Measurements from ENCODE around the gene SPACA1.
"Not testable (repeated sequence)": the region's sequence is repeated elsewhere in the genome, so short reads cannot be mapped to it uniquely, and the experiment has no call there.

The SPACA1 gene, protein sequence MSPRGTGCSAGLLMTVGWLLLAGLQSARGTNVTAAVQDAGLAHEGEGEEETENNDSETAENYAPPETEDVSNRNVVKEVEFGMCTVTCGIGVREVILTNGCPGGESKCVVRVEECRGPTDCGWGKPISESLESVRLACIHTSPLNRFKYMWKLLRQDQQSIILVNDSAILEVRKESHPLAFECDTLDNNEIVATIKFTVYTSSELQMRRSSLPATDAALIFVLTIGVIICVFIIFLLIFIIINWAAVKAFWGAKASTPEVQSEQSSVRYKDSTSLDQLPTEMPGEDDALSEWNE

DNA sequence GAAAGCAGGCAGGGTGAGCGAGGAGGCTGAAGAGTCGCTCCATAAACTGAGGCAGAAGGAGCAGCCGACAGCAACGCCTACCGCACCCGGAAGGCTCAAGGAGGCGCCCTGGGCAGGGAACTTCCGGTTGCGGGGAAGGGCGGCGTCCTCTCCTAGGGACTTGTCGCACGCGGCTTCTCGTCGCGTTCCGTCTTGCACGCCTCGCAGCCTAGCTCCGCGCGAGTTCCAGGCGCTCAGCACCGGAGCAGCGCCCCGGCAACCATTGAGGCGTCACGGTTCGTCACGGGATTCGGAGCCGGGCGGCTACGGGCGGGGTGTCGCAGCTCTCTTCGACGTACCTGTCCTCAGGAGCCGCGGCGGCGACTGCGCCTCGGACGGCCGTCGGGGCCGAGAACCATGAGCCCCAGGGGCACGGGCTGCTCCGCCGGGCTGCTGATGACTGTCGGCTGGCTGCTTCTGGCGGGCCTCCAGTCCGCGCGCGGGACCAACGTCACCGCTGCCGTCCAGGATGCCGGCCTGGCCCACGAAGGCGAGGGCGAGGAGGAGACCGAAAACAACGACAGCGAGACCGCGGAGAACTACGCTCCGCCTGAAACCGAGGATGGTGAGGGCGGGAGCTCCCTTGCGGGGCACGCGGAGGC, at the start of gene SPACA1:
Gene SPACA1 (plus strand): TSS at position 332 of the 641 bp plus-strand sequence. CDS start 65 bp downstream, at position 397.
- FAIRE-seq, result no peak
- no peak for DNase-seq (ENCODE audit: insufficient read length, low spot score)

DNA sequence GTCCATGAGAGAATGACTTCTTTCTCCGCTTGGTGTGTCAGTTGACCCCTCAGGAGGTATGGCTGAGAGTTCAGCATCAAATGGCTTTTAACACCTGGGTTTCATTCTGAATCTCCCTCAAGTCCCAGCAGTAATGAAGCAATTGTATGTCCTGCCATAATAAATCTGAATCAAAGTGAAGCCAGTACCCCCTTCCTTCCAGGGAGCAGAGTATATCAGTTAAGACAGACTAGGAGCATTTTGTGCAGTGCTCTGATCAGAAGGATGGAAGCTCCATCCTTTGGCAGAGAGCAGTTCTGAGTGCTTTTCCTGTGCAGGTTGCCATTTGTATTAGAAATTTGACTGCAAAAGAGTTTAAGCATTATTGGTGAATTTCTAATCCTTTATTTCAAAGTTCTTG, 46.9 kb upstream of the SPACA1 start:
- FAIRE-seq (no peak), DNase-seq (ENCODE audit: insufficient read length, low spot score) (no peak)

DNA sequence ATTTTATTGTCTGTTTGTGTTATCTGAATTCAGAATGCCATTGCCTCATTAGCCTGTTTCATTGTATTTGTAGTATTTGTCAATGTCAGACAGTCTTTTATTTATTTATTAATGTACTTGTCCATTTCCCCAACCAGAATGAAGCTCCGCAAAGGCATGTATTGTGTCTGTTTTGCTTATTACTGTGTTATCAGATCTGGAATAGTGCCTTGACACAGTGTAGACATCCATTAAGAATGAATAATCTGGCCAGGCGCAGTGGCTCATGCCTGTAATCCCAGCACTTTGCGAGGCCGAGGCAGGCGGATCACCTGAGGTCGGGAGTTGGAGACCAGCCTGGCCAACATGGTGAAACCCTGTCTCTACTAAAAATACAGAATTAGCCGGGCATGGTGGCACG, 46.4 kb upstream of the SPACA1 start:
- FAIRE-seq; DNase-seq (ENCODE audit: insufficient read length, low spot score): not testable (repeated sequence)

DNA sequence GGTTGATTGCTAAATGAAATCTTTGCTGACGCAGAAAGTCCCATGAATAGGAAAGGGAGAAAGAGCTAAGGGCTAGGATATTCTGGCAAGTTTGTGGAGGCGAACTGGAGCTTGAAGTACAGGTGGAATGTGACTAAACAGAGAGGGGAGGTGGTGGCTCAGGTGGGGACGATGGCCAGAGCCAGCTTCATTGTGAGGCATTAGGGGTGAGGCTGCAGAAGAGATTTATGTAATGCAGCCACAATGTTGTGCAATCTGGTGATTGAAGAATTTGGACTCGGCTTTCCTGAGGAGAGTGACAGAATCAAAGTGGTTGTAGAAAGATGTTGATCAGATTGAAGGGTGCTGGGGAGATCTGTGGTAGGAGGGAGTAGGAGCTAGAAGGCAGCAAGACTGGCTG, 42.9 kb upstream of the SPACA1 start:
- no peak for FAIRE-seq

DNA sequence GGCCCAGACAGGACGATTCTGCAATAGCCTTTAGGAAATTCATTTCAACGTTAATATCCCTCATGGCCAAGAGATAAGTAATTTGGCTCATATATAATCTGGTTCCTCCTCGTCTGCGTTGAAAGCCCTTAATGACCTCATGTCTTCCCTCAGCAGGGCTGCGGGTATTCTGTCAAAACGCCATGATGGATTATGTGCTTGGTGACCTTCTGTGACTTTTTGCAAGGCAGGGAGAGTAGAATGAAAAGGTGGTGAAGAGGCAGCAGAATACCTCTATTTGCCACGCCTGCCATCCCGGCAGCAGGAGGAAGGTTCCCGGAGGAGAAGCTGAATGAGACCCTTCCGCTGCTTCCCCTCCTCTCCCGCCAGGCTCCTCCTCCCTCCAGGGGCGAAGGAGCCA, 41.1 kb upstream of the SPACA1 start:
- DNase-seq (ENCODE audit: insufficient read length, low spot score) (no peak), FAIRE-seq (no peak)

More for the DNA sequence above, 42.9 kb upstream of the SPACA1 start:
- no peak for DNase-seq (ENCODE audit: insufficient read length, low spot score)

DNA sequence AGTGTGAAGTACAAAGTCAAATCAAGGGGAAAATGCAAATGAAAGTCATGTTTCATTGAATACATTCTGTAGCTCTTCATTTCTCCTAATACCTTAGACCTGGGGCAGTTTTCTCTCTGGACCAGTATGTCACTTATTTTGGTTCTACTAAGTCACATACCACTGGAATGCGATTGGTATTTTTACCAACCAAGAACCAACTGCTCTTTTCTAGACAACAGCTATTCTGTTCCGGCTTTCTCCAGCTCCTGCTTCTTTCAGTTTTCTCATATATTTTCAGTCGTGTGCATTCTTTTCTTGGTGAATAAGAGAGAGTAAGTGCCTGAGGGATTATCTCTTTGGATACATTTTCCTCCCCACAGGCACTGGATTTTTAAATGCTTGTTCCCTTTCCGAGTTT, 39.2 kb upstream of the SPACA1 start:
- no peak for FAIRE-seq

DNA sequence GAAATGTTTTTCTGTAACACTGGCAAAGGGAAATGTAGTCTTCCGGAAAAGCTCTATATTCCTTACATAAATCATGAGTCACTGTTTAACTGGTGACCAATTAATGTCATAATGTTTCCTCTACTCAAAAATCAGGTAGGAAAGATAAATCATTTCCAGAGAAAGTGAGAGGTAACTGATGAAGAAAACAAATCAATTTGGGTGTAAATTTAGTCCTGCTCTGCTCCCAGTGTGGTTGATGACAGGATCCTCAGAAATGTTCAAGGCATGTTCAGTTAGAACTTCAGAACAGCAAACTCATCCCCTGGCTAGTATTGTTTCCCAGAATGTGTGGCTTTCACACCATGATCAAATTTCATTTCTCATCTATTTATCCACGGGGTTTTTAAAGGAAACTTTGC, 38.8 kb upstream of the SPACA1 start:
- FAIRE-seq (no peak), DNase-seq (ENCODE audit: insufficient read length, low spot score) (peak; percentile 5)

More for the DNA sequence above, 39.2 kb upstream of the SPACA1 start:
- DNase-seq (ENCODE audit: insufficient read length, low spot score), result no peak

DNA sequence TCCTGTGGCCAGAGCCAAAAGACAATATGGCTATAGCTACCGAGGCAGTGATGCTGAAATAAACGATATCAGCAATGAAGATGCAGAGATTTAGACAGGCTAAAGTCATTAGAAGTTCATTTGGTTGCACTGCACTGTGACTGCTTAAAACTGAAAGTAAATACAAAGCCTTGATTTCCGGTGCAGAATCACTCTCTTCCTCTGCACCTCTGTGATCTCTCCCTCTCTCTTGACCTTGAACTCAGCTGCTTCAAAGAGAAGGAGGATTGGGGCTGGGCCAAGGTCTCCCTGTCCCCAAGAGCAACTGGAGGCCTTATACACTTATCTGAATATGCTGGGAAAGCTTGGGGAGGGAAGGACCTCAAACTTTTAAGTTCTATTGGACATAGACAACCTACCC, 34.6 kb upstream of the SPACA1 start:
- DNase-seq (ENCODE audit: insufficient read length, low spot score), result no peak
- FAIRE-seq, result no peak

DNA sequence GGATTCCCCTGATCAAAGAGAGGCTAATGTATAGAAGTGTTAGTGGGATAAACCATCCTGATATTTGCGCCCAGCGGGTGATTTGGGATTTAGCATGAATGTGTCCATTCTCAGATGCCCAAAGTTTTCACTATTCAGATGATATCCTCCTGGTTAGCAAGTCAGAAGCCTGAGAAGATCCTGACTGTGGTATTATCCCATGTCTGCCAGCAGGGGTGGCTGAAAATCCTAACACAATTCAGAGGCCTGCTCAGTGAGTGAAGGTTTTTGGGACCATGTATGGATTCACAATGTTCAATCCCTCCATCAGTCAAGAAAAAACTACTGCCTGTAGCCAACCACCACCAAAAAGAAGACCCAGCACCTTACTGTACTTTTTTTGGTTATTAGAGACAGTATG, 34.1 kb upstream of the SPACA1 start:
- DNase-seq (ENCODE audit: insufficient read length, low spot score) (no peak), FAIRE-seq (no peak)

DNA sequence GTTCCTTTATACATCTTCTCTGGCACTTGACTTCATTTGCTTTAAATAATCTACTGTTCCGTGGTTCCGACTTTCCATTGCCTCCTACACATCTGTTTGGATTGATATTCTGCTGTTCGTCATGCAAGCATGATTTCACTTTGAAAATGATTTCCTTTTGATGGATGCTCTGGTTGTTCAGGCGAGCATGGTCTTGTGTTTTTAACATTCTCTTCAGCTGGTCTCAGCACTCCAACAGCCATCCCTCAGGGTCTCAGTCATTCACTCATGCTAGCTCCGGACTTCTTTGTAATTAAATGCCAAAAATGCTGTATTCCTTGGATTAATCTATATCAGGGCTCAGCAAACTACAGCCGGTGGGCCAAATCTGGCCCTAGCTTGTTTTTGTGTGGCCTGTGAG, 27.2 kb upstream of the SPACA1 start:
- FAIRE-seq (no peak), DNase-seq (ENCODE audit: insufficient read length, low spot score) (no peak)

DNA sequence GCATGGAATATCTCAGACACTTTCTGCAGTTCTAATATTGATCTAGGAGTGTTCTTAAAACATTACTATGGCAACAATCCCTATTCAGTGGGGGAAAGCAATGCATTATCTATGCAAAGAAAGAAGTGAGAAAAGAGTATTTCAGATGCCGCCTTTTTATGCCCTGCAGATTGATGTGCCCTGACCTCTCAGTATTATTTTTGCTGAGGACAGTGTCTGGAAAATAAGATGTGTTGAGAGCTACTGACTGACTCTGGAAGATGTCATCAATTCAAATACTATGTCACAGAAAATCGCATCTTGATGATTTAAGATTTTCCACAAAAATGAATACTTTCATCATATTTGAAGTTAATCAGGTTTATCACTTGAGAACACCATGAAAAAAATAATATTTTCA, 22.9 kb upstream of the SPACA1 start:
- FAIRE-seq (no peak), DNase-seq (ENCODE audit: insufficient read length, low spot score) (no peak)

DNA sequence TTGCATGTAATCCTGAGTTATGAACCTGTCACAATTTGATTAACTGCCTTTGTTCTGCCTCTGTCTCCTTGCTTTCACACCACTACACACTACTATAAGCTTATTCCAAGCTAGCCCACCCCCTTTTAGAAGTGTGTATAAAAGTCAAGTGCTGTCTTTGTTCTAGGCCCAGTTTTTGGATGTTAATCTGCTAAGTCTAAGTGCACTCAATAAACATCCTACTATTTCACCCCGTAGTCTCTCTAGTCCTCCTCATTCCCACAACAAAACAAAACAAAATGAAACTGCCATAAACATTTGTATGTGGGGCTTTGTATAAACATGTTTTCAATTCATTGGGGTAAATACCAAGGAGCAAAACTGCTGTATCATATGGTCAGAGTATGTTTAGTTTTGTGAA, 16.1 kb upstream of the SPACA1 start:
- no peak for DNase-seq (ENCODE audit: insufficient read length, low spot score)
- no peak for FAIRE-seq

DNA sequence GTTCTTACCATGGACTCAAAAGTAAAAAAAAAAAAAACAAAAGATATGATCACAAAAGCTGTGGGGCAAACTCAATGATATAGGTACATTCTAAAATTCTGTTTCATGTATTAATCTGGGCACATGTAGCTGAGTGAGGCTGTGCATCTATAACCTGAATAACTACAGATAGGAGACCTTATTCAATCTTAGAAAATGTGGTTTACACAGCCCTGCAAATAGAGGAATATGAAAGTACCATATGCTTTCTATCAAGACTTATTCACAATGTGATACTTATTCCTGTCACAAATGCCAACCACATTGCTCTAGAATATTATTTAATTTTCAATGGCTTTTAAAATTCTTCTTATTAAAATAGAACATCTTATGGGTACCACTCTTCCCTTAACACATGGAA, 3.1 kb upstream of the SPACA1 start:
- FAIRE-seq (no peak), DNase-seq (ENCODE audit: insufficient read length, low spot score) (no peak)

DNA sequence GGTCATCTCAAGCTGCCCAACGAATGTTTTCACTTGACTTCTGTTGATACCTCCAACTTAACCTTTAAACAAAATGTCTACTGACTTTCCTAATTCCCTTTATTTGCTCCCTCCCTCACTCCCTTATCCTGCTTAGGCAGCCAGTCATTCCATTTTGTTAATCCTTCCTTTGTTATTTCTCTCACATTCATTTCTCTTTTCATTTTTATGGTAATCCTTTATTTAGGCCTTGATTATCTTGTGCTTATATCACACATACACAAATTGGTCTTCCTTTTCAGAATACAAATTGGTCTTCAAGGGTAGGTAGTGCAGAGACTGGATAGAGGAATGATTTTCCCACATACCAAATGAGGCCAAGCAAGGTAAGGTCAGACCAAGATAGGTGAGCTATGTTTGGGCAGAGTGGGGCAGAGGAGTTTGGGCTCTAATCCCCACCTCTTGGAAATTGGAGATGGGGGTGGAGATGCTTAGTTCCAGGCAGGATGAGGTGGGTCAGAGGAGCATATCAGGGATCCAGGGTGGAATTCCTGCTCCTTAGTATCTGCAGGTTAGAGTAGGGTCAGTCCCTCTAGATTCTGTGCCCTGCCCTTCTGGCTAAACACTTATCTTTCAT, 2.0 kb upstream of the SPACA1 start:
- DNase-seq (ENCODE audit: insufficient read length, low spot score) (no peak), FAIRE-seq (no peak)

DNA sequence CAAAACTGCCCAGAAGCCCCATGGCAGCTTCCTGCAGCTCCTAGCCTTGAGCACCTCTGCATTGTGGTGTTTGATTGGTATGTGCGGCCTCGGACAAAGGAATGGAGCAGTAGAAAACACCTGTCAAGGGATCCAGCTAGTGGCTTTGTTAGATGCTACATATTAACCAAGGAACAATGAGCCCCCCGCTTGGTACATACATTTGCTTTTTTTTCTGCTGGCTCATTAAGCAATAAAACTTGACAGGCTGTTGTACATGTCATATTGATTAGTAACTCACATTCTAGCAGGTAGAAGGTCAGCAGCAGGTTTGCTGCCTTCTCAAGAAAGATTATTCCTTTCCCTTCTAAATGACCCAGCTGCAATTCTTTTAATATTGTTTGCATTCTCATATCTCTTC, 937 bp downstream of the SPACA1 start:
- DNase-seq (ENCODE audit: insufficient read length, low spot score) (no peak), FAIRE-seq (no peak)

DNA sequence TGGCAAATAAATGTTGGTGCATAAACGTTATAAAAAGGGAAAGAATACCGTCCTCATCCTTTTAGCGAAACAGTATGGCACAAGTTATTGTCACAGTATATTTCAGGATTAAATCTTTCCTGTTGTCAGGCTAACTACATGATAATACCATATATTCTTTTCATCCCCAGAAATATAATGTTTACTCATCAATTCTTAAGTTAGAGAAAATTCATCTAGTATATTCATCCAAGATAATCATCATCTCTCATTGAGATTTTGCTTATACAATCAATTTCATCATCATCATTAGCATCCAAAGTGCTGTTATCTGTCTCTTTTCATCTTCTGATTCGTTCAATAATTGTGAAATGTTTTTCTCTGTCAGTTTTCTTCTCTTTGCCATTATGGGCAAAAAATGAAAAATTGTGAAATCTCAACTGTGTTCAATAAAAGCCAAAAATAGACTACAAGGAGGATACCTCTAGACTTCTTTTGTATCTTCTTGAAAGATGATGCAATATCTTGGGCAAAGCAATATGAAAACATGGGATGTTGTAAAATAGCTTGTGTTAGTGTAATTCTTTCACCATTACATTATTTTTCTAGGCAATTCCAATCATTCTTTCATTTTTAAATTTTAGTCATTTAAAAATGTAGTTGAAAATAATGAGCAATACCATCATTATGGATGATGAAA, 2.6 kb downstream of the SPACA1 start:
- no peak for DNase-seq (ENCODE audit: insufficient read length, low spot score)
- no peak for FAIRE-seq

DNA sequence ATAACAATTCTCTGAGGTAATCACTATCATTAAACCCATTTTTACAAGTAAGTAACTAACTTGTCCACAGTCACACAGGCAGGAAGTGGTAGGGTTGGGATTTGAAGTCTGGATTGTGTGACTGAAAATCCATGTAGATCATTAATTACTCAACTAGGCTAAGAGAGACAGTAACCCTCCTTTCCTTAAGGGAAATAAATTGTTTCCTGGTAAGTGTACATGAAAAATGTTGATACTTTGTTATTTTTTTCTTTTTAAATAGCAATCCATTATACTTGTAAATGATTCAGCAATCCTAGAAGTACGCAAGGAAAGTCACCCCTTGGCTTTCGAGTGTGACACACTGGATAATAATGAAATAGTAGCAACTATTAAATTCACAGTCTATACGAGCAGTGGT, 11.6 kb downstream of the SPACA1 start:
- FAIRE-seq (no peak), DNase-seq (ENCODE audit: insufficient read length, low spot score) (no peak)

DNA sequence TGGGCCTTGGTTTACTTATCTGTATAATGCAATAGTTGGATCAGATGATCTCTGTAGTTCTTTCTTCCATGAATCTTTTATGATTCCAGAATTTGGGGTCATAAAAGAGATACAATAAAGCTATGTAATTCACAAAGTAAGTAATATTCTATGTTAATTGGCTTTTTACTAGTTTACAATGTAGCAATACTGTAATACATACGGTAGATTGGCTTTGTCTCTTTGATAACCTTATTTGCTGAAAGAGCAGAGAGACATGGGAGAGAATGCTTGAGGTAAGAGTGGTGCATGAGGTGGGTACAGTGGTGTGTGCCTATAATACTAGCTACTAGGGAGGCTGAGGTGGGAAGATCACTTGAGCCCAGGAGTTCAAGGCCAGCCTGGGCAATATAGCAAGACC, 14.7 kb downstream of the SPACA1 start:
- DNase-seq (ENCODE audit: insufficient read length, low spot score) (no peak), FAIRE-seq (no peak)

DNA sequence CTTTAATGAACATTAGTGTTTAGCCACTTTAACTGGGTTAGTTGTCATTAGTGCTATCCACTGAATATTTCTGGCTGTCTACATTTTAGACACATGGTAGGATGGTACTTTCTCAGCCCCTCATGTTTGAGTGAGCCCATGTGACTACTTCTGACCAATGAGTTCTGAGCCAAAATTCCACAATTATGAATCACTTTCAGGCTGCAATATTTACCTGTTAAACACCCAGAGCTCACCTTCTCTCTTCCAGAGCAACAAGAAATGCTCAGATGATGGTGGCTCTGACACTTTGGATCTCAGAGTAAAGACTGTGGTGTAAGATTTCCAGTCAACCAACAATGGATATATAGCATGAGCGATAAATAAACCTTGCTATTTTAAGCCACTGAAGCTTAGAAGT, 24.8 kb downstream of the SPACA1 start:
- no peak for FAIRE-seq
- DNase-seq (ENCODE audit: insufficient read length, low spot score), result no peak

DNA sequence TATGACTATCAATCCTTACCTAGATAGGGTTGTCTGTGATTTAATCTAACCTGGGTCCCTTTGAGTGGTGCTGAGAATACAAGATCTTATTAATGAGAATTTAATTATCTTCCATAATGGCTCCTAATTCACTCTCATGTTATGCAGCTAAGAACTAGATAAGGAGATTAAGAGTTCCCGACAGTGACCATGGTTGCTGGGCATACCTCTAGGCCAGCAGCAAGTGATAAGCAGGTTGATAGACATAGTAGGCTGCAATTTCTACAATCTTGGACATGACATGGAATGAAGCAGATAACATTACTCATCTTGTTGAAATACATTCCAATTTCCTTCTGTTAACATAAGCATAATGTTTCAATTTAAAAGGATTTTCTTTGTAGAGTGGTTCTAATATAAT, 27.1 kb downstream of the SPACA1 start:
- FAIRE-seq (no peak), DNase-seq (ENCODE audit: insufficient read length, low spot score) (no peak)

DNA sequence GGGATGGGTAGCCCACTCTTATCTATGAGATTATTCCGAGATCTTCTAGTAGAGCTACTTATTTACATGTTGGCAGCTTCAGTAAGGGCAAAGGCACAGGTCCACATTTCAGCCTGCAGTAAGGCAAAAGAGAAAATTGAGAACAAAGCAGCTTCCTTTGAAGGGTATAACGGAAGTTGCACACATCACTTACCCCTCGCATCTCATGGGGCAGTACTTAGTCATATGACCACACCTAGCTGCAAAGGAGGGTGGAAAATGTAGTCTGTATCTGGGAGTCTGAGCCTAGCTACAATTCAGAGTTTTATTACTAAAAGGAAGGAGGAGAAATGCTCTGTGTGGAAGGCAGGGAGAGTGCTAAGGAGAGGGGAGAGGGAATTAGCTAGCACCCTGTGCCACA, 29.7 kb downstream of the SPACA1 start:
- FAIRE-seq, result no peak
- no peak for DNase-seq (ENCODE audit: insufficient read length, low spot score)

DNA sequence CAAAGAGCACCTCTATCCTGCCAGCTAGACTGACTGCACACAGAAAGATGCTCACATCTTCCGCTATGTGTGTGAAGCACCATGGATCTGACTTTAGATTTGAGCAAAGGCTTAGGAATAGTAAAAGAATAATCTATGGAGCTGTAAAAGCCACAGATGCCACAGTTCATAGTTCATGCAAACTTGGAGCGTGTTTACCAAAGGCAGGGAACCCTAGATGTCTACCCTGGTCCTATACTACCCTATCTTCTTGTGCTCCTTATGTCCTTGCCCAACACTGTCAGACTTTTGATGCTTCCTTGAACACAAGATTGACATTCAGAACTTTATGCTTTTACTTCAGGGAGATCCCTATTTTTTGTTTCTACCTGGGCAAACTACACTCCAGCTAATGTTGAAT, 39.2 kb downstream of the SPACA1 start:
- no peak for DNase-seq (ENCODE audit: insufficient read length, low spot score)
- FAIRE-seq, result no peak

Measured in HTR-8/SVneo (cell line).